HEK293T (cell line): ENCODE measurements around the gene ANO2.

ENCODE experiments used
- ARNT ChIP-seq: fragments of 450-650 bp; IDR thresholded peaks from 2 replicates; pipeline ENCODE4 v1.6.1; 2017; ENCODE audit warnings: mild to moderate bottlenecking
- BHLHE40 ChIP-seq: fragments of 450-650 bp; IDR thresholded peaks from 2 replicates; pipeline ENCODE4 v1.6.1; 2016; ENCODE audit warnings: mild to moderate bottlenecking, moderate library complexity, borderline replicate concordance
- FOXA1 ChIP-seq: fragments of 450-650 bp; IDR thresholded peaks from 2 replicates; pipeline ENCODE4 v1.6.1; 2016; ENCODE audit warnings: mild to moderate bottlenecking
- FOXK2 ChIP-seq: fragments of 450-650 bp; IDR thresholded peaks from 2 replicates; pipeline ENCODE4 v1.6.1; 2016; ENCODE audit warnings: mild to moderate bottlenecking
- FOXM1 ChIP-seq: fragments of 450-650 bp; IDR thresholded peaks from 2 replicates; pipeline ENCODE4 v1.6.1; 2017; ENCODE audit warnings: mild to moderate bottlenecking, borderline replicate concordance
- HDGF ChIP-seq: fragments of 450-650 bp; IDR thresholded peaks from 2 replicates; pipeline ENCODE4 v1.6.1; 2017; ENCODE audit warnings: antibody characterized with exemption, borderline replicate concordance
- L3MBTL2 ChIP-seq: fragments of 450-650 bp; conservative IDR thresholded peaks from 2 replicates; pipeline ENCODE4 v1.6.1; 2016; ENCODE audit warnings: mild to moderate bottlenecking
- LEF1 ChIP-seq: fragments of 450-650 bp; IDR thresholded peaks from 2 replicates; pipeline ENCODE4 v1.6.1; 2017; ENCODE audit warnings: mild to moderate bottlenecking, borderline replicate concordance
- NFRKB ChIP-seq: fragments of 450-650 bp; IDR thresholded peaks from 2 replicates; pipeline ENCODE4 v1.6.1; 2016; ENCODE audit warnings: mild to moderate bottlenecking, moderate library complexity
- SP1 ChIP-seq: fragments of 450-650 bp; IDR thresholded peaks from 2 replicates; pipeline ENCODE4 v1.6.1; 2017
- SUZ12 ChIP-seq: fragments of 450-650 bp; IDR thresholded peaks from 2 replicates; pipeline ENCODE4 v1.6.1; 2016; ENCODE audit warnings: mild to moderate bottlenecking
- TARDBP ChIP-seq: fragments of 450-650 bp; IDR thresholded peaks from 2 replicates; pipeline ENCODE4 v1.6.1; 2016
- TF ChIP-seq, protein P1 (sequence below): fragments of 450-650 bp; IDR thresholded peaks from 2 replicates; pipeline ENCODE4 v1.6.1; 2016

DNA sequence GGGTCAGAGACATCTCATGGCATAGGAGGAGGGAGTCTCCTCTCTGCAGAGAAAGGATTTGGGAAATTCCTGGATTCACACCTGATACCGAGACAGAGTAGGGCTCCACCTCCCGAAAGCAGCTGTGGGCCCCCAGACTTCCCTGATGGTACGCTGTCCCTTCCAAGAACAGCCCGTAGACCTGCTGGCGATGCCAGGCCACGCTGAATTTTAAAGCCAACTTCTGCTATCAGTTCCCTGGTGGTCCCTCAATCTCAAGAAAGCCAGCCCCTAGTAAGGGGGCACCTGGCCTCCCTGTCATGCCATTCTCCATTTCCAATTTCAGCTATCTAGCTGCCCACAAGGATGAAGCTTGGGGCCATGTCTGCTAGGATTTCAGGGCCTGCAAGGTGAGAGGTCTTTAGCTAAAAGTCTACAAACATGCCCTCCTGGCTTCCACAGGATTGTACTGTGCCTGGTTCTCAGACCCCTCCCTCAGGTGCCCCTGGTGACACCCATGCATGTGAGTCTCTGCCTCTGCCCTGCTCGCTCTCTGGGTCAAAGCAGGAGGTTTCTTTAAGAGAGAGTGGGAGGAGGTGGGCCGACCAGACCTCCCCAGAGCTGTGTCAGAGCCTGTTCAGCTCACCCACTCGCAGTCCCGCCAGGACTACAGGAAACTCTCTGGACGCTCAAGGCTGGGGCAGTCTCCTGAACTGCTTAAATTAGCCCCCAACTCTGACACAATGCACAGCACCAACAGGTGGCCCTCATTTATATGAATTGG is 30.5 kb downstream of the ANO2 start:
- TF ChIP-seq SP1: no peak
- TF ChIP-seq HDGF: no peak
- no peak for TF ChIP-seq NFRKB
- no peak for TF ChIP-seq ARNT
- no peak for TF ChIP-seq FOXM1
- no peak for TF ChIP-seq FOXK2
- no peak for TF ChIP-seq TARDBP
- no peak for TF ChIP-seq SUZ12
- no peak for TF ChIP-seq L3MBTL2
- TF ChIP-seq, protein P1, sequence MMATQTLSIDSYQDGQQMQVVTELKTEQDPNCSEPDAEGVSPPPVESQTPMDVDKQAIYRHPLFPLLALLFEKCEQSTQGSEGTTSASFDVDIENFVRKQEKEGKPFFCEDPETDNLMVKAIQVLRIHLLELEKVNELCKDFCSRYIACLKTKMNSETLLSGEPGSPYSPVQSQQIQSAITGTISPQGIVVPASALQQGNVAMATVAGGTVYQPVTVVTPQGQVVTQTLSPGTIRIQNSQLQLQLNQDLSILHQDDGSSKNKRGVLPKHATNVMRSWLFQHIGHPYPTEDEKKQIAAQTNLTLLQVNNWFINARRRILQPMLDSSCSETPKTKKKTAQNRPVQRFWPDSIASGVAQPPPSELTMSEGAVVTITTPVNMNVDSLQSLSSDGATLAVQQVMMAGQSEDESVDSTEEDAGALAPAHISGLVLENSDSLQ: no peak
- TF ChIP-seq LEF1: no peak
- no peak for TF ChIP-seq BHLHE40
- no peak for TF ChIP-seq FOXA1
